SU-DHL-6 (cell line): ENCODE results near the gene PTPN13.

ENCODE experiments used
- CTCF ChIP-seq: fragments of 200-600 bp; sonication (generic); IDR thresholded peaks from one replicate; pipeline ENCODE4 v1.5.1; 2017; ENCODE audit warnings: antibody characterized with exemption, mild to moderate bottlenecking, low read length, moderate library complexity; ENCODE audit not compliant: insufficient read depth, poor library complexity, severe bottlenecking
- EZH2phosphoT487 ChIP-seq: fragments of 200-600 bp; sonication (generic), shearing (Covaris generic); conservative IDR thresholded peaks from 2 replicates; pipeline ENCODE4 v1.6.1; 2018; ENCODE audit warnings: mild to moderate bottlenecking, antibody characterized with exemption, low read length, moderate library complexity, mixed read lengths

- TF ChIP-seq CTCF: no peak
- no peak for TF ChIP-seq EZH2phosphoT487
Measured at GRCh38 chr4:86810847-86811246, 216.7 kb downstream of the PTPN13 start.
